ENCODE results near the gene VPS13D.

DNA sequence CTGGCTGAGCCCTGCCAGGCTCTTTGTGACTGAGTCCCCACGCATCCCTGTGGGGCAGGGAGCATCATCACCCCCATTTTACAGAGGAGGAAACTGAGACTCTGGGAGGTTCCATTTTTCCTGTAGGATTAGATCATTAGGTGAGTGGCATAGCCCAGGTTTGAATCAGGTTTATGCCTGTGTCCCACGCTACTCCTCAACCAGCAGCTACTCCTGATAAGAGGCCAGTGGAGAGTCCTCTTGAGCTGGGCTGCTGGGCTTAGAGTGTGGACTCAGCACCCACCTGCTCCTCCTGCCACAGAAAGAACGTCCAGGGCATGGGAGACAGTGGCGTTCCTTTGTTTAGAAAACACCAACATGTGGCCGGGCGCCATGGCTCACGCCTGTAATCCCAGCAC, 32.3 kb upstream of the VPS13D start:
- TF ChIP-seq POLR2AphosphoS5 (IDR thresholded peaks at IDR 0.05; ENCODE audit: borderline replicate concordance, low read depth, low read length) (no peak), EZH2 (IDR thresholded peaks at IDR 0.05) (no peak)

Measured in SK-N-MC (cell line).